Activated CD8-positive, alpha-beta T cell treated with anti-CD3 and anti-CD28 coated beads for 36 hours (primary cell): Measurements from ENCODE around the gene IFNLR1. TPM values are rescaled to one million over a fixed set of nuclear protein-coding genes. Genes with fewer than 3 reads are reported as not detected.
A peak's percentile ranks its signal among the peaks of the same experiment; 100 is the strongest.

Experiments used
- ATAC-seq: fragments of 200-7000 bp; cut with Tn5 transposase; one replicate; pipeline ENCODE4 v1.10.0; 2021; ENCODE audit warnings: mild to moderate bottlenecking, moderate library complexity
- CTCF ChIA-PET: fragments of 350-600 bp; sonication (Branson Sonifier 250); formaldehyde crosslinking; loops from one replicate; lab custom pipeline; 2021; ENCODE audit warnings: antibody characterized with exemption; lab: Charles Lee
- POLR2A ChIA-PET: fragments of 350-600 bp; sonication (Branson Sonifier 250); formaldehyde crosslinking; loops from one replicate; lab custom pipeline; 2021; ENCODE audit warnings: antibody characterized with exemption; lab: Charles Lee
- DNase-seq: peaks from one replicate; pipeline ENCODE4 v3.0.0-alpha.2; 2020
- H3K27ac Mint-ChIP-seq: one replicate; pipeline ENCODE4 v1.8.0; 2021; ENCODE audit warnings: mild to moderate bottlenecking, mixed read lengths
- H3K27me3 Mint-ChIP-seq: one replicate; pipeline ENCODE4 v1.8.0; 2021; ENCODE audit warnings: mixed read lengths
- H3K36me3 Mint-ChIP-seq: one replicate; pipeline ENCODE4 v1.8.0; 2021; ENCODE audit warnings: low read depth, mixed read lengths
- H3K4me1 Mint-ChIP-seq: one replicate; pipeline ENCODE4 v1.8.0; 2021; ENCODE audit warnings: low read depth, mixed read lengths
- H3K4me3 Mint-ChIP-seq: one replicate; pipeline ENCODE4 v1.8.0; 2021; ENCODE audit warnings: mild to moderate bottlenecking, moderate library complexity, mixed read lengths
- H3K9me3 Mint-ChIP-seq: one replicate; pipeline ENCODE4 v1.8.0; 2021; ENCODE audit warnings: mixed read lengths
- CTCF ChIP-seq: fragments of 200-600 bp; IDR thresholded peaks from one replicate; pipeline ENCODE4 v1.8.0; 2022; ENCODE audit warnings: antibody characterized with exemption, mild to moderate bottlenecking
- intact Hi-C: fragments of 100-400 bp; cut with micrococcal nuclease; formaldehyde crosslinking; loops from one replicate; pipeline ENCODE4 v1.10.0; 2022
- total RNA-seq, 2 experiments: library from RNA; stranded (reverse); gene quantifications; one replicate each; pipeline ENCODE4 v1.2.3, GENCODE V29; 2021

Gene IFNLR1
- total RNA-seq, 2 experiments from 2014 or later, result 4.8 to 6.4 TPM

DNA sequence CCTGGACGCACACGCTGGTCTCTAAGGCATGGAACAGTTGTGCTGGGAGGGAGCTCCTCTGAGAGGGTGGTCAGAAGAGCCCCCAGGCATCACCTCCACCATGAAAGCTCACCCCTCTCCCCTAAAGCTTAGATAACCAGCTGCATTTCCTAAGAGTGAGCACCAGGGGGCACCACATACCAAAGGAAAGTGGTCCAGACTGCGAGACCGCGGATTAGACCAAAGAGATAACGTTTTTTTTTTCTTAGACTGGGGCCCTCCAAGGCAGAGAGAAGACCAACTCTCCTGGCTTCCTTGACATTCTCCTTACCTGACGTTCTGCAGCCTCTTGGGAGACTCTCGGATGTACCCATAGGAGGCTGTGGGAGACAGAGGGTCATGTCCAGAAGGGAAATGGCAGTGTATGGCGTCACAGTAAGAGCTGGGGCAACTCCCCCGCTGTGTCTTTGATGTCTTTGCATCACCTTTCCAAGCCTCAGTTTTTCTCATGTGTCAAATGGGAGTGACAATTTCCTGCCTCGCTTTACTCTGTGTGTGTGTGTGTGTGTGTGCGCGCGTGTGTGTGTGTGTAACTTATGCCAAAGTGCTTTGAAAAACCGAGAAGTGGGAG, 12.3 kb upstream of the IFNLR1 start:
- TF ChIP-seq CTCF, result peak; percentile 89
- intact Hi-C loops, result loop anchor here (2.0 kb wide), 1 partner anchor 193 kb away; no protein-coding TSS in a partner anchor
- peaks cover 2% of the 10 kb centered on the region for H3K27me3 Mint-ChIP-seq
- ChIA-PET POLR2A (interaction anchor here (0.9 to 2.1 kb wide), 6 partner anchors 49 to 218 kb away, joined by 3 to 9 read pairs (median 4); no protein-coding TSS in a partner anchor), CTCF (interaction anchor here (0.6 to 6.6 kb wide), 43 partner anchors 10 to 636 kb away, joined by 3 to 376 read pairs (median 5); partner anchors contain the start of genes IFNLR1, NIPAL3 and STPG1)
- H3K4me1 Mint-ChIP-seq, result peaks cover 24% of the 10 kb centered on the region
- no peaks in the 10 kb centered on the region for H3K36me3 Mint-ChIP-seq
- peak overlapping the region; percentile 59 for H3K4me3 Mint-ChIP-seq
- H3K27ac Mint-ChIP-seq, result peak overlapping the region; percentile 75
- ATAC-seq (peak; percentile 83), DNase-seq (peak; percentile 80)
- no peaks in the 10 kb centered on the region for H3K9me3 Mint-ChIP-seq

DNA sequence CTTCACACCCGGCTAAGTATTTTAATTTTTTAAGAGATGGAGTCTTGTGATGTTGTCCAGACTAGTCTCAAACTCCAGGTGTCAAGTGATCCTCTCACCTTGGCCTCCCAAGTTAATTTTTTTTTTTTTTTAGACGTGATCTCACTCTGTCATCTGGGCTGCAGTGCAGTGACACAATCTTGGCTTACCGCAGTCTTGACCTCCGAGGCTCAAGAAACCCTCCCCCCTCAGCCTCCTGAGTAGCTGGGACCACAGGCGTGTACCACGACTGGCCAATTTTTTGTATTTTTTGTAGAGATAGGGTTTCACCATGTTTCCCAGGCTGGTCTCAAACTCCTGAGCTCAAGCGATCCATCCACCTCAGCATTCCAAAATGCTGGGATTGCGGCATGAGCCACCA, 11.7 kb upstream of the IFNLR1 start:
- CTCF ChIA-PET, result interaction anchor here (0.6 to 6.6 kb wide), 44 partner anchors 10 to 636 kb away, joined by 3 to 376 read pairs (median 5); partner anchors contain the start of genes IFNLR1, NIPAL3 and STPG1
- Mint-ChIP-seq H3K27ac (no peak overlapping the region), H3K4me3 (no peak overlapping the region), H3K4me1 (peaks cover 24% of the 10 kb centered on the region), H3K9me3 (no peaks in the 10 kb centered on the region), H3K27me3 (peaks cover 2% of the 10 kb centered on the region), H3K36me3 (no peaks in the 10 kb centered on the region)
- DNase-seq (no peak), ATAC-seq (no peak)
- POLR2A ChIA-PET, result interaction anchor here (0.8 to 2.1 kb wide), 7 partner anchors 12 to 218 kb away, joined by 3 to 9 read pairs (median 3); no protein-coding TSS in a partner anchor
- no peak for TF ChIP-seq CTCF
- intact Hi-C loops, result loop anchor here (2.0 kb wide), 1 partner anchor 194 kb away; no protein-coding TSS in a partner anchor

- H3K4me3 Mint-ChIP-seq, result no peak overlapping the region
- H3K4me1 Mint-ChIP-seq, result peaks cover 39% of the 10 kb centered on the region
- intact Hi-C loops, result no loop called here
- H3K27ac Mint-ChIP-seq, result no peak overlapping the region
- peaks cover 7% of the 10 kb centered on the region for H3K9me3 Mint-ChIP-seq
- DNase-seq (no peak), ATAC-seq (no peak)
- ChIA-PET POLR2A (no interaction called here), CTCF (interaction anchor here (4.9 kb wide), 1 partner anchor 196 kb away, joined by 46 read pairs; no protein-coding TSS in a partner anchor)
- TF ChIP-seq CTCF, result no peak
- H3K27me3 Mint-ChIP-seq, result no peaks in the 10 kb centered on the region
- H3K36me3 Mint-ChIP-seq, result peaks cover 1% of the 10 kb centered on the region
Observed at GRCh38 chr1:24195874-24196273, 8.8 kb upstream of the IFNLR1 start.

- ATAC-seq (no peak), DNase-seq (no peak)
- H3K36me3 Mint-ChIP-seq, result peaks cover 1% of the 10 kb centered on the region
- no peaks in the 10 kb centered on the region for H3K27me3 Mint-ChIP-seq
- peaks cover 46% of the 10 kb centered on the region for H3K4me1 Mint-ChIP-seq
- CTCF ChIA-PET, result interaction anchor here (4.9 kb wide), 1 partner anchor 197 kb away, joined by 46 read pairs; no protein-coding TSS in a partner anchor
- intact Hi-C loops, result no loop called here
- TF ChIP-seq CTCF, result no peak
- POLR2A ChIA-PET, result no interaction called here
- H3K4me3 Mint-ChIP-seq, result no peak overlapping the region
- H3K27ac Mint-ChIP-seq, result no peak overlapping the region
- H3K9me3 Mint-ChIP-seq, result peaks cover 7% of the 10 kb centered on the region
Observed at GRCh38 chr1:24195136-24195535, 8.0 kb upstream of the IFNLR1 start.

DNA sequence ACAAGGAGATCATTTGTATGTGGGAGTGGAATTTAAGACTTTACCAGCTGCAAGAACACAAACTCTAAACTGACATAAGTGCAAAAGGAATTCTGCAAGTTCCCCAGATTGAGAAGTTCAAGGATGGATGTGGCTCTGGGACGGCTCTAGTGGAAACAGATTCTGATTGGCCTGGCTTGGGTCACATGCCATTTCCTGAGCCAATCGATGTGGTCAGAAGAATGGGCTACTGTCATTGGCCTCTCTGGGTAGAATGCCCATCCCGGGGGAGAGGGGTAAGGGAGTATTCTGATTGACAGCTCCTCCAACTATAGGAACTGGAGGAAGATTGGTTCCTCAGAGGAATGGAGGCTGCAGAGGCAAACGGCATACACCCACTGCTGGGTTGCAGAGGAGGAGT, 6.0 kb upstream of the IFNLR1 start:
- Mint-ChIP-seq H3K4me1 (peaks cover 59% of the 10 kb centered on the region), H3K36me3 (peaks cover 1% of the 10 kb centered on the region), H3K27me3 (no peaks in the 10 kb centered on the region), H3K27ac (peak overlapping the region; percentile 62), H3K9me3 (peaks cover 7% of the 10 kb centered on the region), H3K4me3 (no peak overlapping the region)
- ATAC-seq, result no peak
- DNase-seq, result no peak
- CTCF ChIA-PET, result interaction anchor here (3.9 to 4.9 kb wide), 3 partner anchors 43 to 199 kb away, joined by 16 to 46 read pairs (median 18); no protein-coding TSS in a partner anchor
- POLR2A ChIA-PET, result interaction anchor here (0.6 to 1.3 kb wide), 3 partner anchors 123 to 226 kb away, joined by 3 to 5 read pairs (median 3); no protein-coding TSS in a partner anchor
- TF ChIP-seq CTCF, result no peak
- intact Hi-C loops, result no loop called here
